ENCODE results near the gene OR6X1.

Gene OR6X1

GRCh38 chr11:123754101-123754568, at the start of gene OR6X1:
OR6X1 (minus strand) TSS chr11:123754518; CDS start chr11:123754518, 0 bp downstream.
- no peak for DNase-seq (ENCODE audit: low spot score)

- DNase-seq (ENCODE audit: low spot score), result no peak
Observed at GRCh38 chr11:123801765-123802164, 47.4 kb upstream of the OR6X1 start.

DNA sequence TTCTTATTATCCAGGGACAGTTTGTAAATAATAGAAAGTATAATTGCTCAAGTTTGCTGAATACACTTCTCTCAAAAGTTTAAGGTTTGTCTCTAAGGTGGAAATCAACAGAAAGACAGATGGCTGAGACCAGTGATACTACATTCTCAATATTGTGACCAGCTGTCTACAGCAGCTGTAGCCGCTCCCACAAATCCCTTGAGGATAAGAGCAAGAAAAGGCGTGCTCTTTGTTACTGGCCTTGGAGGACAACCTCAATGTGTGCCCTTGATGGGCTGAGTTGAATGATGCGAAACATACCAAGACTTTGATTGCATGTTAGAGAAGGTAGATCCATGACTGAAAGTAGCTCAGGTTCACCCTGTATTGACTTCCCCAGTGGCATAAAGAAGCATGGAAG, 45.7 kb upstream of the OR6X1 start:
- DNase-seq (ENCODE audit: low spot score), result no peak

- no peak for DNase-seq (ENCODE audit: low spot score)
Observed at GRCh38 chr11:123799438-123799837, 45.1 kb upstream of the OR6X1 start.

DNA sequence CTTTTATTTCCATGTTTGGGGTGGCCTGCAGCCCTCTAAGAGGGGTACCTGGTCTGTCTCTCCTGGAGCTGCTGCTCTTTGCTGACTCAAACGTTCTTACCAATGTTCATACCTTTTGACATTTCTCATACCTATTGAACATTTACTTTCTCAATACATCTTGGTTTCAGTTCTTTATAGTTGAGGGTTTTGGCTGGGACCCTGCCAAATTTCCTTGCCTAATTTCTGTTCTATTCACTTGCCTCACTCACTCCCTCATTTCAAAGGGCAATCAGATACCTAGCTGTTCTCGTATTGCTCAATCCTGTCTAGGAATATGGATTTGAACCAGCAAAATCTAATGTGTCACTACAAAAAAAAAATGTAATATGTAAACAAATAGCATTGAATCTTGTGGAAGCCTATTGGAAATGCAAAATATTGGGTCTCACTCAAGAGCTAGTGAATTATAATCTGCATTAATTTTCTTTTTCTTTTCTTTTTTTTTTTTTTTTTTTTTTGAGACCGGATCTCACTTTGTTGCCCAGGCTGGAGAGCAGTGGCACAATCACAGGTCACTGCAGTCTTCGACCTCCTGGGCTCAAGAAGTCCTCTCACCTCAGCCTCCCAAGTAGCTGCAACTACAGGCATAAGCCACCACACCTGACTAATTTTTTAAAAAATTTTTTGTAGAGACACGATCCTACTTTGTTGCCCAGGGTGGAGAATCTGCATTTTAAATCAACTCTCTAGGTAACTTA, 44.4 kb upstream of the OR6X1 start:
- DNase-seq (ENCODE audit: low spot score), result no peak

- DNase-seq (ENCODE audit: low spot score), result no peak
Observed at GRCh38 chr11:123798079-123798478, 43.8 kb upstream of the OR6X1 start.

DNA sequence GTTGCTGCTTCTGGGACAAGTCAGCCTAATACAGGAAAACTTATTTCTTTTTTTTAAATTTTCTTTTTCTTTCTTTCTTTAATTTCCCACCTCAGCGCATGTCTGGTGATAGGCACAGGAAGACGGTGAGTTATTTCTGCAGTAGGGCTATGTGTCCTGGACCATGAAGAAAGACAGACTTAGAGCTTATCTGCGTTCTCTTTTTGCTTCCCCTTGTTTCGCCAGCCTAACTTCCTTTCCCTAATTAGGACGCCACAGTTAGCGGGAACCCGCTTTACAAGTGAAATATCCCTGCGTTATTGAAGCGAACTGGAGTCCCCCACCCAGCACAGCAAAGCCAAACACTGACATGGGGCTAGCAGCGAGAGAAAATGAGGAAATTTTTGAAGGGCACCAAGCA, 43.2 kb upstream of the OR6X1 start:
- DNase-seq (ENCODE audit: low spot score), result no peak

DNA sequence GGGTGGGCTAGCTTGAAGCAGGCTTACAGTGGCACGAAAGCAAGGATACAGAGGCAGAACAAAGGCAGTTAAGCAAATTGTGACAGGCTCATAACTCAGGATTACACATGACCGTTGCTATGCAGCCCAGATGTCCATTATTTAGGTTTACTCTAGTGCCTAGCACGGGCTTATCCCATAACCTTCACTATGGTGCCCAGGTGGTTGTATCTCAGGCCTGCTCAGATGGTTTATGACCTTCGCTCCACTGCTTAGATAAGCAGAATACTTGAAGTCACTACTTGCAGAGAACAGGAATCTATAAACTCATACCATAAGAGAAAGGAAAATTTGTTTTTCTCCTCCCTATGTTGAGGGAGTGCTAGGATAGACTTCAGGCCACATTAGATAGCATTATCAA, 42.8 kb upstream of the OR6X1 start:
- DNase-seq (ENCODE audit: low spot score), result no peak

DNA sequence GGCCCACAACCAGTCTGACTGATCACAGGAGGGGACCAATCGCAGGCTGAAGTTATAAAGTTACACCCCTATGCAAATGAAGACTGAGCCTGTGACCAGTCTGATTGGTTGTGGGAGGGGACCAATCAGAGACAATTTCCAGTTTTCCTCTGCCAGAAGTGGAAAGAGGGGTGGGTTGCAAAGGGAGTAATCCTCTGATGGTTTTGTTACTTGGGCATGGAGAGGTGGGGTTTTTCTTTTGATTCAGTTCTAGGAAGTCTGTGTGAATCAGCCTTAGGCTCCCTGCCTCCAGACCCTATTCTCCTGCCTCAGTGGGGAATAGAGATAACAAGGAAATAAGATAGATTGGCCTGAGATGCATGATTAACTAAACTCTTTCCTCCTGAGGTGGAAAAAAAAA, 41.9 kb upstream of the OR6X1 start:
- no peak for DNase-seq (ENCODE audit: low spot score)

DNA sequence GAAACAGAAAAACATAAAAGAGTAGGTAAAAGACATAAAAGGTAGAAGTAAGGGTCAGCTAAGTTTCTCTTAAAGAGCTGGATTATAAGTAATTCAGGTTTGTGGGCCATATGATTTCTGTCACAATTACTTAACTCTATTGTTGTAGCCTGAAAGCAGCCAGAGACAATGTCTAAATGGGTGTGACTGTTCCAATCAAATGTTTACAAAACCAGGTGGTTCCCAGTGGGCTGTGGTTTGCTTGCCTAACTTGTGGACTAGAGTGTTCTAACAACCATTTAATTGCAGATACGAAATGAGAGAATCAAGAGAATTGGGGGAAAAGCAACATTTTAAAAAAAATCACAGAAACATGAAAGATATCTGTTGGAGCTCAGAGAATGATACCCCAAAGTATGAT, 29.2 kb upstream of the OR6X1 start:
- DNase-seq (ENCODE audit: low spot score), result no peak

DNA sequence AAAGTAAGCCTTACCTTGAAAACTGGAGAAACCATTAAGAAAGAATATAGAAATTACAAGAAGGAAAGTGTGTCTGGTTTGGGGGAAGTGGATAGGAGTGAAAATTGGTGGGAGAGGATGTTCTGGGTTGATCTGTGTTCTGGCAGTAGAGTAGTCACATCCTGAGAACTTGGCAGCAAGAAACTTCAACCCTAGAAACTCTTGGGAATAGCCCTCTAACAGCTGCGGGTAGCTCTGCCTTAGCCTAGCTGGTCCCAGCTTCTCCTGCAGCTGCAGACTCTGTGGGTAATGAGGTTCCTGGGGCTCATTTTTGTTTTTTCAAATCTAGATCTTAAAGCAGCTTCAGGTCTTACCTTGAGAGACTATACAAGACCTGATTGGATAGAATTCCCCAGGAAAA, 24.2 kb upstream of the OR6X1 start:
- DNase-seq (ENCODE audit: low spot score), result no peak

GRCh38 chr11:123775715-123776549, 21.6 kb upstream of the OR6X1 start:
- DNase-seq (ENCODE audit: low spot score), result no peak

GRCh38 chr11:123775289-123775688, 21.0 kb upstream of the OR6X1 start:
- no peak for DNase-seq (ENCODE audit: low spot score)

DNA sequence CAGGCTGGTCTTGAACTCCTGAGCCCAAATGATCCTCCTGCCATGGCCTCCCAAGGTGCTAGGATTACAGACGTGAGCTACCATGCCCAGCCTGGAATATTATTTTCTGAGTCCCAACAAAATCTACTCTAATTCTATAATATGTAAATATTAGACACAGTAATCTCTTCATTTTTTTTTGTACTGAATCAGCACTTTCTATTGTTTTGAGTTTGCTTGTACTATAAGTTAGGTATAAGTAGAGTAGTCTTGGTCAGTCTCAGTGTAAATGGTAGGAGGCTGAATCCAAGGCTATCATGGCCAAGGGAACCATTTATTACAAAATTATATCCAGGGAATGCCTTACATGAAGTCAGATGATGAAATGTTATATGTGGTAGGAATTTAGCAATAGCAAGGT, 19.6 kb upstream of the OR6X1 start:
- DNase-seq (ENCODE audit: low spot score), result no peak

GRCh38 chr11:123773026-123773425, 18.7 kb upstream of the OR6X1 start:
- DNase-seq (ENCODE audit: low spot score), result no peak

GRCh38 chr11:123771664-123772063, 17.3 kb upstream of the OR6X1 start:
- no peak for DNase-seq (ENCODE audit: low spot score)

DNA sequence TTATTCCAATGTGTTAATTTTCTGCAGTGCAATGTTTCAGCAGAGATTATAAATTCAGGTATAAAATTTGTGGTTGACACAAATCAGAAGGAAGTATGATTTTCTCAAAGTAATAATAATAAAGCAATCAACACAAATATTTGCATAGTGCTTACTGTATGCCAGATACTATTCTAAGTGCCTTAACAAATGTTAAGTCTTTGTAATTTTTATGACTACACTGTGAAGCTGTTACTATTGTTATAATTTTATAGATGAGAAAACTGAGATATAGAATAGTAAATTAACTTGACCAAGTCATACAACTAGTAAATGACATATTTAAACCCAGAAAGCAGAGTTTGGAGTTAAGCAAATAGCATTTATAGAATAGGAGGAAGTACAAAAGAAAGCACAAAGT, 16.4 kb upstream of the OR6X1 start:
- DNase-seq (ENCODE audit: low spot score), result no peak

DNA sequence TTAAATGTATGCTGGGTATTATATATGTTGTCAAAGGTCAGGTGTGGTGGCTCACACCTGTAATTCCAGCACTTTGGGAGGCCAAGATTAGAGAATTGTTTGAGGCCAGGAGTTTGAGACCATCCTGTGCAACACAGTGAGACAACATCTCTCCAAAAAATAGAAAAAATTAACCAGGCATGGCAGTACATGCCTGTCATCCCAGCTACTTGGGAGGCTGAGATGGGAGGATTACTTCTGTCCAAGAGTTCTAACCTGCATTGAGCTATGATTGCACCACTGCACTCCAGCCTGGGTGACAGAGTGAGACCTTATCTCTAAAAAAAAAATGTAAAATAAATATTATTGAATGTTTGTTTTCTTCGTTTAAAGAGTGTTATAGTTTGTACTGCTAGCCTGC, 11.3 kb upstream of the OR6X1 start:
- no peak for DNase-seq (ENCODE audit: low spot score)

DNA sequence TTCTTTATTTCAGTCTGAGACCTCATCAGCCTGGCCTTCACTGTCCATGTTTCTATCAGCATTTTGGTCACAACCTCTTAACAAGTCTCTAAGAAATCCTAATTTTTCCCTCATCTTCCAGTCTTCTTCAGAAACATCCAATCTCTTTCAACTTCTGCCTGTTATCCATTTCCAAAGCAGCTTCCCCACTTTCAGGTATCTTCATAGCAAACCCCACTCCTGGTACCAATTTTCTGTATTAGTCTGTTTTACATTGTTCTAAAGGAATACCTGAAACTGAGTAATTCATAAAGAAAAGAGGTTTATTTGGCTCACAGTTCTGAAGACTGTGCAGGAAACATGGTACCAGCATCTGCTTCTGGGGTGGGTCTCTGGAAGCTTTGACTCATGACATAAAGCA, 8.1 kb upstream of the OR6X1 start:
- DNase-seq (ENCODE audit: low spot score), result no peak

DNA sequence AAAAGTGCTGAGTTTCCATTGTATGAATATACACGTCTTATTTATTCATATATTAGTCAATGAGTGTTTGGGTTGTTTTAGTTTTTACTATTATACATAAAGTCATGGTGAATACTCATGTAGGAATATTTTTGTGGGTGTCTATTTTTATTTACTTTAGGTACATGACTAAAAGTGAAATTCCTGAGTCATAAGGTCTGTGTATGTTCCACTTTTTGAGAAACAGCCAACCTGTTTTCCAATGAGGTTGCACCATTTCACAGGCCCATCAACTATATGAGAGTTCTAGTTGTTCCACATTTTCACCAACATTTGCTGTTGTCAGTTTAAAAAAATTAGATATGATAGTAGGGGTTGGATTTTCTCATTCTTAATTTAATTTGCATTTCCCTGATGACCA, 6.6 kb upstream of the OR6X1 start:
- DNase-seq (ENCODE audit: low spot score), result no peak

GRCh38 chr11:123757976-123758375, 3.7 kb upstream of the OR6X1 start:
- no peak for DNase-seq (ENCODE audit: low spot score)

- DNase-seq (ENCODE audit: low spot score), result no peak
Observed at GRCh38 chr11:123755813-123756212, 1.5 kb upstream of the OR6X1 start.

DNA sequence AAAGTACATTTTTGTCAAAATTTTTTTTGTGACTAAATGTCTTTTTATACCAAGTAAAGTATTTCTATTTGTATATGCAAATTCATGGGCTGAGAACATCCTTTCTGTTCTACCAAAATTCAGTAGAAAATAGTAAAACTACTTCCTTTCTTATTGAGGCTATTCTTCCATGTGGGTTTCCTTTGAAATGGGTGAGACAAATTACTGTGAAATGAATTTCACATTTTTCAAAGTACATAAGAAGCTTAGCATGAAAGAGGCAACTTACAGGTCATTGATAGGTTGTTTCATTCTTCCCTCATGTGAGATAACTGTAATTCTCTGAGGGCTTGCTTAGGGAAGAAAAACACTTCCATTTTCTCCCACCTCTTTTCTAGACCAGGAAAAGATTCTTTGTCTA, 1.0 kb upstream of the OR6X1 start:
- DNase-seq (ENCODE audit: low spot score), result no peak

DNA sequence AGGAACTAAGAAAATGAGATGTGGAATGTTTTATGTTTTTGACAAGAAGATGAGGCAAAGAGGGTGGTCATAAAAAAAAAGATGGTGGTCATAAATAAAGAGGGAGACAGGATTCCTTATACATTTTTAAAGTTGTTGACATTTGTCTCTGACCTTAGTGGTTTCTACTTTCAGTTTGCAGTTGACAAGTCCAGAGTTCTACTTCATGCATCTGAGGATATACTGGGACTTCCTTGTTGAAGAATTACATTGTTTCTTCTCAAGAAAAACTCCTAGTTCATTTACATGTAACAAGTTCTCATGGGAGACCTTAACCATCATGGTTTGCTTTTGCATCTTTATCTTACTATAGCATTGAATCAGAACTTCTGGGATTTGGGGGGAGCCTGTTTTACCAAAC, 1.2 kb downstream of the OR6X1 start:
- DNase-seq (ENCODE audit: low spot score), result no peak
